CD4-positive, CD25-positive, alpha-beta regulatory T cell (primary cell): ENCODE data around the gene TRDMT1. TPM values are rescaled to one million over a fixed set of nuclear protein-coding genes. Genes with fewer than 3 reads are reported as not detected.

Source experiments
- ATAC-seq, 2 donors: fragments of 150-1000 bp; cut with Tn5 transposase; one replicate each; pipeline ENCODE4 v1.10.0; 2021; ENCODE audit warnings: low read depth in 2 of 2, moderate number of reproducible peaks in 2 of 2, moderate library complexity in 1 of 2
- DNase-seq, 3 donors: peaks; one replicate each; pipeline versions ENCODE4 v3.0.0 to v3.0.0-alpha.2; 2012 to 2022; ENCODE audit warnings: mixed read lengths in 1 of 3
- H3K27ac ChIP-seq: one replicate; pipeline ENCODE4 v1.7.0; 2013; ENCODE audit warnings: mild to moderate bottlenecking, low read length; ENCODE audit not compliant: insufficient read depth, poor library complexity, severe bottlenecking
- H3K27me3 ChIP-seq: one replicate; pipeline ENCODE4 v1.7.0; 2013; ENCODE audit warnings: low read length; ENCODE audit not compliant: control insufficient read depth, insufficient read depth
- H3K36me3 ChIP-seq: one replicate; pipeline ENCODE4 v1.7.0; 2013; ENCODE audit warnings: mild to moderate bottlenecking, low read length, moderate library complexity; ENCODE audit not compliant: control insufficient read depth, insufficient read depth
- H3K4me1 ChIP-seq: 2 replicates; pipeline ENCODE4 v1.7.0; 2013; ENCODE audit warnings: mild to moderate bottlenecking, low read length; ENCODE audit not compliant: insufficient read depth, control insufficient read depth, poor library complexity, severe bottlenecking
- H3K4me3 ChIP-seq: one replicate; pipeline ENCODE4 v1.7.0; 2013; ENCODE audit warnings: low read depth, mild to moderate bottlenecking, low read length, moderate library complexity
- H3K9me3 ChIP-seq, 2 experiments: 1 replicate in 1 of 2; 2 replicates in 1 of 2; pipeline ENCODE4 v1.7.0; 2013; ENCODE audit warnings: low read length in 2 of 2, mild to moderate bottlenecking in 1 of 2, moderate library complexity in 1 of 2; ENCODE audit not compliant: control insufficient read depth in 2 of 2
- H3K27ac Mint-ChIP-seq, 3 donors: one replicate each; pipeline ENCODE4 v1.8.0; 2020 to 2022; ENCODE audit warnings: mild to moderate bottlenecking in 3 of 3, mixed read lengths in 3 of 3, moderate library complexity in 2 of 3
- H3K27me3 Mint-ChIP-seq: one replicate; pipeline ENCODE4 v1.8.0; 2022; ENCODE audit warnings: mild to moderate bottlenecking, mixed read lengths
- H3K36me3 Mint-ChIP-seq: one replicate; pipeline ENCODE4 v1.8.0; 2020; ENCODE audit warnings: mixed read lengths
- H3K4me1 Mint-ChIP-seq, 4 donors: one replicate each; pipeline ENCODE4 v1.8.0; 2020 to 2022; ENCODE audit warnings: mixed read lengths in 4 of 4, mild to moderate bottlenecking in 1 of 4
- H3K4me3 Mint-ChIP-seq, 4 donors: one replicate each; pipeline ENCODE4 v1.8.0; 2020 to 2022; ENCODE audit warnings: mild to moderate bottlenecking in 4 of 4, mixed read lengths in 4 of 4, moderate library complexity in 3 of 4
- H3K9me3 Mint-ChIP-seq, 7 donors: one replicate each; pipeline ENCODE4 v1.8.0; 2020 to 2022; ENCODE audit warnings: mixed read lengths in 7 of 7, mild to moderate bottlenecking in 3 of 7, moderate library complexity in 2 of 7
- polyA plus RNA-seq, 4 donors: library from polyadenylated mRNA; unstranded; fragments of 300-500 nt; fragmentation: Illumina TruSeq; gene quantifications; one replicate each; pipeline ENCODE4 v1.2.3, GENCODE V29; 2021
- total RNA-seq: library from RNA; stranded (reverse); gene quantifications from one replicate; pipeline ENCODE4 v1.2.3, GENCODE V29; 2022

The TRDMT1 gene
- total and polyA plus RNA-seq, 5 donors from 2014 or later = 5.8 to 12.2 (median 8.2) TPM

DNA sequence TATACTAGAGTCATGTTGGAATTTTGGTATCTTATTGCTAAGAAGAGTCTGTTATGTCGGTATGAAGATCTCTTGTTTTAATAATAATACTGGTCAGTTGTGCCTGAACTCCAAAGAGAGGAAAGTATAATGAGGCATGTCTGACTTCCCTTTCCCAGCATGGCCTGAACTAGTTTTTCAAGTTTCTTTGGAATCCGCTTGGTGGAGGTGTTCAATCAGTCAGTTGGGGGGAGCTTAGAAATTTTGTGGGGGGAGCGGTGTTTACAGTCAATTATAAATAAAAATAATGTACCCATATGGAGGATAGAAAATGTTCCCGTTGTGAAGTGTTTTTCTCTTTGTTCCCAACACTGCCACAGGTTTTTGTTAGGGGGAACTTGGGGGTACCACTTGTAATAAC lies 1.5 kb upstream of the TRDMT1 start:
- peaks cover 19 to 51% (median 37%) of the 10 kb centered on the region in 4 donors for H3K4me1 Mint-ChIP-seq
- no peaks in the 10 kb centered on the region for H3K27me3 Mint-ChIP-seq
- H3K9me3 Mint-ChIP-seq = no peaks in the 10 kb centered on the region
- no peak overlapping the region for H3K4me3 ChIP-seq
- no peak for ATAC-seq
- no peaks in the 10 kb centered on the region for H3K27me3 ChIP-seq
- H3K36me3 ChIP-seq = no peaks in the 10 kb centered on the region
- no peak overlapping the region for H3K27ac ChIP-seq
- no peak for DNase-seq
- peaks cover 33% of the 10 kb centered on the region for H3K4me1 ChIP-seq
- peak overlapping the region in 3 of 4 donors; percentile 16 to 68 (median 58) for H3K4me3 Mint-ChIP-seq
- H3K27ac Mint-ChIP-seq = peak overlapping the region in 1 of 3 donors; percentile 28
- H3K36me3 Mint-ChIP-seq = no peaks in the 10 kb centered on the region
- H3K9me3 ChIP-seq = no peaks in the 10 kb centered on the region

DNA sequence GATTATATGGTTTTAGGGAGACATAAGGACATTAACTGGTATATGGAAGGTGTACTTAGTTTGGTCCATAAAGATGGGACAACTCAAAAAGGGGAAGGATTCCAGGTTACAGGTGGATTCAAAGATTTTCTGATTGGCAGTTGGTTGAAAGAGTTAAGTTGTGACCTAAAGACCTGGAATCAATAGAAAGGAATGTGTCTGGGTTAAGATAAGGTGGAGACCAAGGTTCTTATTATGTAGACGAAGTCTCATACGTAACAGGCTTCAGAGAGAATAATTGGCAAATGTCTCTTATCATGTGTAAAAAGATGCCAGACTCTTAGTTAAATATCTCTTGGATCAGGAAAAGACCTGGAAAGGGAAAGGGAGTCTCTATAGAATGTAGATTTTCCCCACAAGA lies 1.0 kb upstream of the TRDMT1 start:
- H3K4me1 Mint-ChIP-seq = peaks cover 19 to 51% (median 37%) of the 10 kb centered on the region in 4 donors
- H3K9me3 Mint-ChIP-seq = no peaks in the 10 kb centered on the region
- Histone ChIP-seq H3K9me3 (no peaks in the 10 kb centered on the region), H3K27ac (no peak overlapping the region), H3K27me3 (no peaks in the 10 kb centered on the region), H3K4me3 (no peak overlapping the region), H3K36me3 (no peaks in the 10 kb centered on the region), H3K4me1 (peaks cover 33% of the 10 kb centered on the region)
- peak overlapping the region; percentile 58 to 94 (median 66) for H3K4me3 Mint-ChIP-seq
- H3K36me3 Mint-ChIP-seq = no peaks in the 10 kb centered on the region
- no peaks in the 10 kb centered on the region for H3K27me3 Mint-ChIP-seq
- DNase-seq = no peak
- H3K27ac Mint-ChIP-seq = peak overlapping the region in 2 of 3 donors; percentile 18 to 31
- no peak for ATAC-seq

DNA sequence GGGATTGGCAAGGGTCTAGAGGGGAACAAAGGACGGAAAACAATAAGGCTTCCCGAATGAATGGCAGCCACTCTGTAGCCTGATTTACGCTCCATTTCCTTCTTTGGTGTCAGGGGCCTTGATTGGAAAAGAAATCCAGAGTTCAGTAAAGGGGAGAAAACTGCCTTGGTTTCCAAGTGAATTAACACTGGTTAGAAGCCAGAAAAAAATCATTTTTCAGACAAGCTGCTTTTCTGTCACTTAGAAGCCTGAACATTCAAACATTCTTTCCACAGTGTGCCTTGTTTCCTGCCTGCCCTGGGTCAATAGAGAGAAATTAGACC lies 283 bp upstream of the TRDMT1 start:
- peak overlapping the region; percentile 60 for H3K4me3 ChIP-seq
- H3K9me3 Mint-ChIP-seq = no peaks in the 10 kb centered on the region

DNA sequence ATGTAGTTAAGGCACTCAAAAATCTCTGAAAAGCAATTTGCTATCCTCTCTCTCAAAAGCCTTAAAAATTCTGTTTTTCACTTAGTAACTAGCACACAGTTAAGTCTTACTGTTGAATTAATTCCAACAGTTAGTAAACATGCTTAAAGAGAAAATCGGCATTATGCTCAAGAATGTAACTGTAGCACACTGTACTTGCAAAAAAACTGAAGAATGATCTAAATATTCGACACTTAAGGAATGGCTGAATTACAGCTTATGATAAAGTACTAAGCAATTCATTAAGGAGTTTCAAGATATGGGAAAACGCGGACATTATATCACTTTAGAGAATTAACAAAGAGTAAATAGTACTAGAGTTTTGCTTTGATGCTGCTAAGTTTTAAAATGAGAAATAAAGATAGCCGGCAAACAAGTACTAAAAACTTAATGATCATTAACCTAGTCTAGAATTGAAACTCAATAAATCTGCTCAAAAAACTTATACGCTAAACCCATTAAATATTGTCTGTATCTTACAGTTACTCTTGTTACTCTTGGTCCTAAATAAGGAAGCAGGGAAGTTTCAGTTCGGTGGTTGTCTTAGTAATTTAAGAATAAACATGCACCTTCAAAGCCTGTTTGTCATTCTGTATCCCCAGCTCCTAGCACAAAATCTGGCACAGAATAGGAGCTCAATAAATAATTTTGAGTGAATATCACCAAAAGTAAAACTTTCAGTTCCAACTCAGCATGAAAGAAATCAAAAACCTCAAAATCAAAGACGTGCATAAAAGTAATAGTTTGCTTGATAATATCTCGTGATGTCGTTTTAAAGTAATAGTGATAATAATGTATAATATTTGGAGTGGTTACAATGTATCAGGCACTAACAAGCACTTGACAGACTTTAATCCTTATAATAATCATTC lies 1.2 kb downstream of the TRDMT1 start:
- Mint-ChIP-seq H3K4me3 (peak overlapping the region; percentile 90 to 95 (median 94)), H3K27ac (peak overlapping the region; percentile 96 to 97 (median 97)), H3K9me3 (no peaks in the 10 kb centered on the region), H3K4me1 (peaks cover 16 to 35% (median 27%) of the 10 kb centered on the region in 4 donors), H3K27me3 (no peaks in the 10 kb centered on the region), H3K36me3 (no peaks in the 10 kb centered on the region)
- no peaks in the 10 kb centered on the region for H3K9me3 ChIP-seq
- H3K36me3 ChIP-seq = no peaks in the 10 kb centered on the region
- H3K27ac ChIP-seq = peak overlapping the region; percentile 76
- DNase-seq (no peak), ATAC-seq (no peak)
- H3K4me3 ChIP-seq = peak overlapping the region; percentile 84
- no peaks in the 10 kb centered on the region for H3K27me3 ChIP-seq
- peaks cover 15% of the 10 kb centered on the region for H3K4me1 ChIP-seq

More for the DNA sequence above, 283 bp upstream of the TRDMT1 start:
- ATAC-seq = no peak
- Mint-ChIP-seq H3K36me3 (no peaks in the 10 kb centered on the region), H3K27ac (peak overlapping the region; percentile 96 to 97 (median 97)), H3K4me1 (peaks cover 19 to 46% (median 36%) of the 10 kb centered on the region in 4 donors), H3K27me3 (no peaks in the 10 kb centered on the region), H3K4me3 (peak overlapping the region; percentile 90 to 95 (median 94))
- Histone ChIP-seq H3K27ac (peak overlapping the region; percentile 76), H3K9me3 (no peaks in the 10 kb centered on the region), H3K36me3 (no peaks in the 10 kb centered on the region), H3K4me1 (peaks cover 30% of the 10 kb centered on the region), H3K27me3 (no peaks in the 10 kb centered on the region)
- no peak for DNase-seq

DNA sequence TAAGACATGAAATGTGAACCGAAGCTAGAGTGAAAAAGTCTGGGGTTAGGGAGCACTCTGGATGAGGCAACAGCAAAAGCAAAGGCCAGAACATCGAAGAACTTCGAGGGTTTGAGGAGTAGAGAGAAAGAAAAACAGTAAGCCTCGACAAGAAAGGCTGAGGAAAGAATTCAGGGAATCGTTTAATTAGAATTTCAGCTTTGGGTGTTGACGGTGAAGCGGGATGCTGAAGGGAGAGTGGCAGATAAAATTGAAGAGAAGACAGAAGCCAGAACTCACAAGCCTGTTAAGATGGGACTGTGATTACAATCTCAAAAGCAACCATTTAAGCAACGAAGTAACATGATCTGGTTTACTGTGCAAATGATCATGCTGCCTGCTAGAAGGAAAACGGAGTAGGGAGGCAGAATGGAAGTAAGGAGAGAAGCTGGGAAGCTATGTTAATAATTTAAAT lies 2.1 kb downstream of the TRDMT1 start:
- Histone ChIP-seq H3K27ac (no peak overlapping the region), H3K4me3 (no peak overlapping the region), H3K9me3 (no peaks in the 10 kb centered on the region), H3K27me3 (no peaks in the 10 kb centered on the region), H3K4me1 (peaks cover 15% of the 10 kb centered on the region), H3K36me3 (no peaks in the 10 kb centered on the region)
- H3K9me3 Mint-ChIP-seq = no peaks in the 10 kb centered on the region
- no peak for ATAC-seq
- no peak for DNase-seq
- no peaks in the 10 kb centered on the region for H3K27me3 Mint-ChIP-seq
- H3K4me3 Mint-ChIP-seq = peak overlapping the region in 3 of 4 donors; percentile 30 to 81 (median 49)
- H3K27ac Mint-ChIP-seq = peak overlapping the region in 1 of 3 donors; percentile 91
- H3K4me1 Mint-ChIP-seq = peaks cover 16 to 32% (median 26%) of the 10 kb centered on the region in 4 donors
- no peaks in the 10 kb centered on the region for H3K36me3 Mint-ChIP-seq

DNA sequence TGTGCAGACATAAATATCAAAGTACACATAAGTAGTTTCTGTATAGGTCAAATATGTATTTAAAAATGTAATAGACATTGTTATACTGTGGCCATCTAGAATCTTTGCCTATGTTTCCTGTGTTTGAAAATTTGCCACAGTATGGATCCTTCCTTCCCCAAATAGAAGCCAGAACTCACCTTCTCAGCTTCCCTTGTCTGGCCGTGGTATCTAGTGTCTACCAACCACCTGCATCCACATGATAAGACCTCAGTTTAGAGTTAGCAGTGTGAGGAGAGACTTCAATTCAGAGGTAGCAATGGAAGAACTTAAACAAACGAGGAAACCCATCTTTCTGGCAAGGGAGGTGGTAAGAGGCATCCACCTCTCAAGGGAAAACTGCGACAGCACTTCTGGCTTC lies 4.9 kb downstream of the TRDMT1 start:
- DNase-seq = no peak
- ATAC-seq = no peak
- peaks cover 16 to 37% (median 25%) of the 10 kb centered on the region in 4 donors for H3K4me1 Mint-ChIP-seq

DNA sequence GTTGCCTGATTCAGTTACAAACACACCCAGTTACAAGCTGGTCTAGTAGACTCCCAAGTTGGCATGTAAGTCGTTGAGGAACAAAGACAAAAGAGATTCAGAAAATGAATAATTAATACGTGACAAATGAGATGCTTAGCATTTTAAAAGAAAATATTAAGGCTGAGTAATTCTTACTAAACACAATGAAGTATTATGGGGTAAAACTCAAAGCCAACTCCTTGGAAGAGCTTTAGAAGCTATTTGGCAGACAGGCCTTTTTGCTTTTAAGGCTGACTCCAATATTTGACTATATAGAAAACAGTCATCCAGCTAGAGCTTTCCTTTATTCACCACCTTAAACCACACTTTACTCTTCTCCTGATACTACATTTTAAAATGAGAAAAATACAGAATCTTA lies 5.4 kb downstream of the TRDMT1 start:
- Mint-ChIP-seq H3K4me3 (no peak overlapping the region), H3K27ac (no peak overlapping the region), H3K9me3 (no peaks in the 10 kb centered on the region), H3K27me3 (no peaks in the 10 kb centered on the region), H3K4me1 (peaks cover 16 to 32% (median 22%) of the 10 kb centered on the region in 4 donors), H3K36me3 (peaks cover 9% of the 10 kb centered on the region)
- no peaks in the 10 kb centered on the region for H3K27me3 ChIP-seq
- DNase-seq (no peak), ATAC-seq (no peak)
- H3K36me3 ChIP-seq = no peaks in the 10 kb centered on the region
- no peaks in the 10 kb centered on the region for H3K9me3 ChIP-seq
- H3K4me3 ChIP-seq = no peak overlapping the region
- H3K27ac ChIP-seq = no peak overlapping the region
- peaks cover 11% of the 10 kb centered on the region for H3K4me1 ChIP-seq

More for the DNA sequence above, 4.9 kb downstream of the TRDMT1 start:
- Histone ChIP-seq H3K9me3 (no peaks in the 10 kb centered on the region), H3K27ac (no peak overlapping the region), H3K4me3 (no peak overlapping the region), H3K27me3 (no peaks in the 10 kb centered on the region), H3K36me3 (no peaks in the 10 kb centered on the region), H3K4me1 (peaks cover 14% of the 10 kb centered on the region)
- H3K9me3 Mint-ChIP-seq = no peaks in the 10 kb centered on the region
- no peak overlapping the region for H3K4me3 Mint-ChIP-seq
- peak overlapping the region in 1 of 3 donors; percentile 13 for H3K27ac Mint-ChIP-seq
- peaks cover 9% of the 10 kb centered on the region for H3K36me3 Mint-ChIP-seq
- no peaks in the 10 kb centered on the region for H3K27me3 Mint-ChIP-seq
